KMS-11 (cell line): ENCODE data around the gene IPPK.
"Not testable (repeated sequence)": the region's sequence is repeated elsewhere in the genome, so short reads cannot be mapped to it uniquely, and the experiment has no call there.

ENCODE experiments used
- H2AFZ ChIP-seq: fragments of 200-600 bp; sonication (generic); 2 replicates; pipeline ENCODE4 v1.6.1; 2016; ENCODE audit warnings: antibody characterized with exemption, mixed run types, low read depth
- H3K27ac ChIP-seq: fragments of 200-600 bp; sonication (generic); 2 replicates; pipeline ENCODE4 v1.6.1; 2016; ENCODE audit warnings: mild to moderate bottlenecking, mixed run types
- H3K27me3 ChIP-seq: fragments of 200-600 bp; sonication (generic); 2 replicates; pipeline ENCODE4 v1.6.1; 2017; ENCODE audit warnings: mild to moderate bottlenecking, low read depth, mixed run types, moderate library complexity; ENCODE audit not compliant: insufficient read depth
- H3K36me3 ChIP-seq: fragments of 200-600 bp; sonication (generic); 2 replicates; pipeline ENCODE4 v1.6.1; 2017; ENCODE audit warnings: mild to moderate bottlenecking, mixed run types; ENCODE audit not compliant: insufficient read depth
- H3K4me1 ChIP-seq: fragments of 200-600 bp; sonication (generic); 2 replicates; pipeline ENCODE4 v1.6.1; 2016; ENCODE audit warnings: mild to moderate bottlenecking, low read depth, mixed run types; ENCODE audit not compliant: poor library complexity, severe bottlenecking
- H3K4me2 ChIP-seq: fragments of 200-600 bp; sonication (generic); 2 replicates; pipeline ENCODE4 v1.7.0; 2016; ENCODE audit warnings: mild to moderate bottlenecking, mixed run types
- H3K4me3 ChIP-seq: fragments of 200-600 bp; sonication (generic); IDR thresholded peaks from 2 replicates; pipeline ENCODE4 v1.6.1; 2017; ENCODE audit warnings: low read depth, low read length, mixed read lengths; ENCODE audit not compliant: insufficient read depth
- H3K79me2 ChIP-seq: fragments of 200-600 bp; sonication (generic); 2 replicates; pipeline ENCODE4 v1.6.1; 2016; ENCODE audit warnings: low read depth, mixed run types; ENCODE audit not compliant: insufficient read depth
- H3K9ac ChIP-seq: fragments of 200-600 bp; sonication (generic); 2 replicates; pipeline ENCODE4 v1.6.1; 2016; ENCODE audit warnings: mild to moderate bottlenecking, mixed run types
- H4K20me1 ChIP-seq: fragments of 200-600 bp; sonication (generic); 2 replicates; pipeline ENCODE4 v1.6.1; 2016; ENCODE audit warnings: mild to moderate bottlenecking, mixed run types; ENCODE audit not compliant: insufficient read depth
- TF ChIP-seq, protein P1 (sequence below): fragments of 200-600 bp; sonication (generic); conservative IDR thresholded peaks from 2 replicates; pipeline ENCODE4 v1.6.1; 2017; ENCODE audit warnings: low read depth, mild to moderate bottlenecking, antibody characterized with exemption, low read length, moderate library complexity, mixed read lengths

Gene IPPK

DNA sequence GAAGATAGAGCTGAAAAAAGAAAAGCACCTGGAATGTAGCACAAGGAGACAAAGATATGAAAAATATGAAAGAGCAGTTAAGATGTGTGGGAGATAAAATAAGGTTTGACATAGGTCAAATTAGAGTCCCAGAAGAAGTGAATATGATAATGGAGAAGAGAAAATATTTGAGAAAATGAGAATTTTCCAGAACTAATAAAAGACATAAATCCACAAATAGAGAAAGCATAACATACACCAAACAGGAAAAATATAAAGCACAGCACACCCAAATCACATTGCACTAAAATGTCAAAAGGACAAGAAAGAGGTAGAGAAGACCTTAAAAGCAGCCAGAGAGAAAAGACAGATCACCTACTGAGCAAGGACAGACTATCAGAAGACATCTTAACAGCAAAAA lies 43.4 kb downstream of the IPPK start:
- TF ChIP-seq, protein P1, sequence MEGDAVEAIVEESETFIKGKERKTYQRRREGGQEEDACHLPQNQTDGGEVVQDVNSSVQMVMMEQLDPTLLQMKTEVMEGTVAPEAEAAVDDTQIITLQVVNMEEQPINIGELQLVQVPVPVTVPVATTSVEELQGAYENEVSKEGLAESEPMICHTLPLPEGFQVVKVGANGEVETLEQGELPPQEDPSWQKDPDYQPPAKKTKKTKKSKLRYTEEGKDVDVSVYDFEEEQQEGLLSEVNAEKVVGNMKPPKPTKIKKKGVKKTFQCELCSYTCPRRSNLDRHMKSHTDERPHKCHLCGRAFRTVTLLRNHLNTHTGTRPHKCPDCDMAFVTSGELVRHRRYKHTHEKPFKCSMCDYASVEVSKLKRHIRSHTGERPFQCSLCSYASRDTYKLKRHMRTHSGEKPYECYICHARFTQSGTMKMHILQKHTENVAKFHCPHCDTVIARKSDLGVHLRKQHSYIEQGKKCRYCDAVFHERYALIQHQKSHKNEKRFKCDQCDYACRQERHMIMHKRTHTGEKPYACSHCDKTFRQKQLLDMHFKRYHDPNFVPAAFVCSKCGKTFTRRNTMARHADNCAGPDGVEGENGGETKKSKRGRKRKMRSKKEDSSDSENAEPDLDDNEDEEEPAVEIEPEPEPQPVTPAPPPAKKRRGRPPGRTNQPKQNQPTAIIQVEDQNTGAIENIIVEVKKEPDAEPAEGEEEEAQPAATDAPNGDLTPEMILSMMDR, result no peak
- H3K36me3 ChIP-seq, result no peaks in the 10 kb centered on the region; the same call in 1 of the 2 replicates

GRCh38 chr9:92623936-92624335 lies 46.0 kb downstream of the IPPK start:
- not testable (repeated sequence) for H3K4me3 ChIP-seq, H3K4me2 ChIP-seq, H3K27ac ChIP-seq, H3K9ac ChIP-seq, H3K79me2 ChIP-seq, H3K36me3 ChIP-seq, H2AFZ ChIP-seq, H3K27me3 ChIP-seq, H3K4me1 ChIP-seq, H4K20me1 ChIP-seq

More for the DNA sequence above, 43.4 kb downstream of the IPPK start:
- no peaks in the 10 kb centered on the region for H3K79me2 ChIP-seq
- no peak overlapping the region for H3K4me3 ChIP-seq
- H3K4me1 ChIP-seq, result no peaks in the 10 kb centered on the region
- no peaks in the 10 kb centered on the region for H4K20me1 ChIP-seq
- H3K27me3 ChIP-seq, result no peaks in the 10 kb centered on the region
- H3K27ac ChIP-seq, result no peak overlapping the region
- no peak overlapping the region for H3K4me2 ChIP-seq
- no peak overlapping the region for H3K9ac ChIP-seq
- no peak overlapping the region for H2AFZ ChIP-seq

DNA sequence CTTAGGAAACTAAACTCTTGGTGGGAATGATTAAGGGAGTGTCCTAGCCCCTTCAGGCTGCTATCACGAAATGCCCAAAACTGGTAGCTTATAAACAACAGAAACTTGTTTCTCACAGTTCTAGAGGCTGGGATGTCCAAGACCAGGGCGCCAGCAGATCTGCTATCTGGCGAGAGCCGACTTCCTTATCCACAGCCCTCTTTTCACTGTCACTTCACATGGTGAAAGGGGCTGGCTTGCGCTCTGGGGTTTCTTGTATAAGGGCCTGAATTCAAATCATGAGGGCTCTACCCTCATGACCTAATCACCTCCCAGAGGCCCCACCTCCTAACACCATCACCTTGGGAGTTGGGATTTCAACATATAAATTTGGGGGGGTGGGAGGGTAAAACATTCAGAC lies 49.1 kb downstream of the IPPK start:
- Histone ChIP-seq H3K4me3 (no peak overlapping the region), H3K36me3 (no peaks in the 10 kb centered on the region), H3K4me2 (no peak overlapping the region), H3K27me3 (no peaks in the 10 kb centered on the region), H3K27ac (no peak overlapping the region), H4K20me1 (no peaks in the 10 kb centered on the region), H3K9ac (no peak overlapping the region), H3K79me2 (no peaks in the 10 kb centered on the region), H3K4me1 (no peaks in the 10 kb centered on the region), H2AFZ (no peak overlapping the region)
- TF ChIP-seq, protein P1, result no peak

GRCh38 chr9:92619601-92620300 lies 50.2 kb downstream of the IPPK start:
- TF ChIP-seq, protein P1, result no peak
- peaks cover 3% of the 10 kb centered on the region; the same call in 1 of the 2 replicates for H3K36me3 ChIP-seq
- H3K4me2 ChIP-seq, result no peak overlapping the region
- no peaks in the 10 kb centered on the region for H3K27me3 ChIP-seq
- H4K20me1 ChIP-seq, result no peaks in the 10 kb centered on the region
- H3K4me1 ChIP-seq, result no peaks in the 10 kb centered on the region
- H3K79me2 ChIP-seq, result no peaks in the 10 kb centered on the region
- H3K9ac ChIP-seq, result no peak overlapping the region
- H3K27ac ChIP-seq, result no peak overlapping the region
- no peak overlapping the region for H3K4me3 ChIP-seq
- H2AFZ ChIP-seq, result no peak overlapping the region

DNA sequence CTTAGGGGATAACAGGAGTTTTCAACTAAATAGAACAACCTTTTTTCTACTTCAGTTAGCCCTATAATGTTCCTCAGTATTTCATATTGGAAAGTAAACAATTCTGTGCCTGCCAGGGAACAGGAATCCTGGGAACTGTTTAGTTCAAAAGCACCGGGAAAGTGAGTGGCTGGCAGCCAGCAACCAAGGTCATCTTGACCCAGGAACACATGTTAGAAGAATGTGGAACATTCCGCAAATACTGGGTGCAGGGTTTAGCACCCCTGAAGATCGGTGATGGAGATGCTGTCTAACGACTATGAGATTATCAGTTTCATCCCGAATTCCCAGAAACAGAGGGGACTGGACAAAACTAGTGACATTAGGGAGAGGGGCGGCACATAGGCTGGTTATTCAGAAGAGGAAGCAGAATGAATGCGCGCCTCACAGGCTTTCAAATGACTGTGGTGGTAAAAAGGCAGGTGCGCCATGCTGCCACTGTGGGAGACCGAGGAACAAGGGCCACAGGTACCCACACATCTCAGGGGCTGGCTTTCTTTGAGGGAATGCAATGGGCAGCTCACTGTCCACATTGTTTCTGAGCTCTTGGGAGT lies 51.2 kb downstream of the IPPK start:
- TF ChIP-seq, protein P1, result no peak
- H3K79me2 ChIP-seq, result no peaks in the 10 kb centered on the region
- no peak overlapping the region for H3K4me3 ChIP-seq
- H3K27ac ChIP-seq, result no peak overlapping the region
- H3K9ac ChIP-seq, result no peak overlapping the region
- H2AFZ ChIP-seq, result no peak overlapping the region
- H3K4me1 ChIP-seq, result no peaks in the 10 kb centered on the region
- peaks cover 3% of the 10 kb centered on the region; the same call in 1 of the 2 replicates for H3K36me3 ChIP-seq
- H3K27me3 ChIP-seq, result no peaks in the 10 kb centered on the region
- no peaks in the 10 kb centered on the region for H4K20me1 ChIP-seq
- H3K4me2 ChIP-seq, result no peak overlapping the region
